Neural progenitor cell (in vitro differentiated cells): ENCODE results near the gene ECT2.

Experiments
- EZH2 ChIP-seq: fragments of 200-600 bp; sonication (generic); IDR thresholded peaks from 2 replicates; pipeline ENCODE4 v1.6.1; 2017; ENCODE audit warnings: antibody characterized with exemption, mild to moderate bottlenecking, moderate library complexity
- TF ChIP-seq, protein P1 (sequence below): fragments of 200-600 bp; sonication (generic); IDR thresholded peaks from 2 replicates; pipeline ENCODE4 v1.5.1; 2017; ENCODE audit warnings: antibody characterized with exemption, mild to moderate bottlenecking

DNA sequence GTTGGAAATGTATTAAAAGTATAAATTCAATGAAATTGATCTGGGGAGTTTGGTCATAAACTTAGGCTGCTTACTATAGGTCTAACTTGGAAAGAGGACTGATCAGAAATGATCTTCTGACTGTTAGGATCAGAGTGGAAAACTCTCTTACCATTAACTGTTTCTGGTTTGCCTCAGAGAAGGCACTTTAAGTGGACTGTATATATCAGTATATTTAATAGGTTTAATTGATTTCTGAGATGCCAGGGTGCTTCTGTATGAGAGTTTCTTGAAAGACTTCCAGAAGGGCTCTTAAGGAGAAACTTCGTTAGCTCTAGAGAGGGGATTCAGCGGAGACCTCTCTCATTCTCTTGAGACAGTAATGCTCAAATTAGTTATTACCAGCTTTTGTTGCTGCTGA is 36.5 kb downstream of the ECT2 start:
- TF ChIP-seq, protein P1, sequence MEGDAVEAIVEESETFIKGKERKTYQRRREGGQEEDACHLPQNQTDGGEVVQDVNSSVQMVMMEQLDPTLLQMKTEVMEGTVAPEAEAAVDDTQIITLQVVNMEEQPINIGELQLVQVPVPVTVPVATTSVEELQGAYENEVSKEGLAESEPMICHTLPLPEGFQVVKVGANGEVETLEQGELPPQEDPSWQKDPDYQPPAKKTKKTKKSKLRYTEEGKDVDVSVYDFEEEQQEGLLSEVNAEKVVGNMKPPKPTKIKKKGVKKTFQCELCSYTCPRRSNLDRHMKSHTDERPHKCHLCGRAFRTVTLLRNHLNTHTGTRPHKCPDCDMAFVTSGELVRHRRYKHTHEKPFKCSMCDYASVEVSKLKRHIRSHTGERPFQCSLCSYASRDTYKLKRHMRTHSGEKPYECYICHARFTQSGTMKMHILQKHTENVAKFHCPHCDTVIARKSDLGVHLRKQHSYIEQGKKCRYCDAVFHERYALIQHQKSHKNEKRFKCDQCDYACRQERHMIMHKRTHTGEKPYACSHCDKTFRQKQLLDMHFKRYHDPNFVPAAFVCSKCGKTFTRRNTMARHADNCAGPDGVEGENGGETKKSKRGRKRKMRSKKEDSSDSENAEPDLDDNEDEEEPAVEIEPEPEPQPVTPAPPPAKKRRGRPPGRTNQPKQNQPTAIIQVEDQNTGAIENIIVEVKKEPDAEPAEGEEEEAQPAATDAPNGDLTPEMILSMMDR, result no peak
- TF ChIP-seq EZH2, result no peak
